Hematopoietic multipotent progenitor cell treated with erythropoietin and hydrocortisone succinate and interleukin-3 and kit ligand, for 4 days (in vitro differentiated cells): Measurements from ENCODE around the gene LMNTD2.

Experiments
- DNase-seq: peaks from one replicate; pipeline ENCODE4 v3.0.0-alpha.2; 2015

Gene LMNTD2

GRCh38 chr11:560305-561147, at the start of gene LMNTD2, which contains the start of gene RASSF7:
Gene LMNTD2, minus strand, starts transcription at chr11:560738. Its CDS starts 22 bp downstream, at chr11:560716.
Gene RASSF7, plus strand, starts transcription at chr11:560970. Its CDS starts 799 bp downstream, at chr11:561769.
- DNase-seq: peak; percentile 95

GRCh38 chr11:609341-609811, 48.8 kb upstream of the LMNTD2 start:
- DNase-seq: no peak

- DNase-seq: no peak
Measured at GRCh38 chr11:608791-609251, 48.3 kb upstream of the LMNTD2 start.

- no peak for DNase-seq
Measured at GRCh38 chr11:607971-608659, 47.6 kb upstream of the LMNTD2 start.

GRCh38 chr11:607020-607780, 46.7 kb upstream of the LMNTD2 start:
- DNase-seq: no peak

GRCh38 chr11:606245-606644, 45.7 kb upstream of the LMNTD2 start:
- peak; percentile 49 for DNase-seq

- no peak for DNase-seq
Measured at GRCh38 chr11:605286-606129, 45.0 kb upstream of the LMNTD2 start.

GRCh38 chr11:603154-603553, 42.6 kb upstream of the LMNTD2 start:
- no peak for DNase-seq

- DNase-seq: no peak
Measured at GRCh38 chr11:601573-602245, 41.2 kb upstream of the LMNTD2 start.

GRCh38 chr11:598005-598680, 37.6 kb upstream of the LMNTD2 start:
- no peak for DNase-seq

- peak; percentile 30 for DNase-seq
Measured at GRCh38 chr11:597166-597725, 36.7 kb upstream of the LMNTD2 start.

GRCh38 chr11:596374-596773, 35.8 kb upstream of the LMNTD2 start:
- peak; percentile 22 for DNase-seq

GRCh38 chr11:595400-595799, 34.9 kb upstream of the LMNTD2 start:
- DNase-seq: no peak

- no peak for DNase-seq
Measured at GRCh38 chr11:593347-593746, 32.8 kb upstream of the LMNTD2 start.

GRCh38 chr11:592918-593317, 32.4 kb upstream of the LMNTD2 start:
- DNase-seq: no peak

- DNase-seq: no peak
Measured at GRCh38 chr11:592501-592900, 32.0 kb upstream of the LMNTD2 start.

- DNase-seq: no peak
Measured at GRCh38 chr11:590997-591396, 30.5 kb upstream of the LMNTD2 start.

- no peak for DNase-seq
Measured at GRCh38 chr11:589798-590197, 29.3 kb upstream of the LMNTD2 start.

- DNase-seq: peak; percentile 52
Measured at GRCh38 chr11:587978-588380, 27.4 kb upstream of the LMNTD2 start.

- DNase-seq: no peak
Measured at GRCh38 chr11:587546-587945, 27.0 kb upstream of the LMNTD2 start.
